GM23338 (cell line): ENCODE results near the gene DPH6.

ENCODE experiments used
- CREB1 ChIP-seq: fragments of 250-450 bp; sonication (Bioruptor Pico); IDR thresholded peaks from 2 replicates; pipeline ENCODE4 v1.5.0; 2020; ENCODE audit warnings: low read depth, mild to moderate bottlenecking, moderate library complexity
- CTCF ChIP-seq, 2 experiments: fragments of 200-600 bp in 1 of 2; sonication (generic) in 1 of 2; conservative IDR thresholded peaks; 2 replicates each; pipeline versions ENCODE4 v1.5.1 to v1.6.1; 2016 to 2017; ENCODE audit warnings: antibody characterized with exemption in 2 of 2, low read depth in 2 of 2, mild to moderate bottlenecking in 2 of 2, moderate library complexity in 1 of 2
- EZH2 ChIP-seq: fragments of 200-600 bp; sonication (generic); IDR thresholded peaks from one replicate; pipeline ENCODE4 v1.8.0; 2017; ENCODE audit warnings: antibody characterized with exemption, mild to moderate bottlenecking, low read depth; ENCODE audit not compliant: unreplicated experiment
- POLR2AphosphoS5 ChIP-seq: IDR thresholded peaks from 2 replicates; pipeline ENCODE4 v1.6.1; 2016; ENCODE audit warnings: antibody characterized with exemption, low read depth
- ZNF114 ChIP-seq: fragments of 250-450 bp; sonication (Bioruptor Pico); IDR thresholded peaks from 2 replicates; pipeline ENCODE4 v1.5.0; 2020; ENCODE audit warnings: mild to moderate bottlenecking, moderate library complexity
- TF ChIP-seq, protein P1 (sequence below): IDR thresholded peaks from one replicate; pipeline ENCODE4 v1.6.1; 2018; ENCODE audit warnings: antibody characterized with exemption; ENCODE audit not compliant: unreplicated experiment

GRCh38 chr15:35490511-35490910 lies 55.5 kb downstream of the DPH6 start:
- TF ChIP-seq CTCF (conservative IDR thresholded peaks at IDR 0.05; ENCODE audit: low read depth in 2 of 2) (no peak), EZH2 (no peak), POLR2AphosphoS5 (no peak), CREB1 (CRISPR knock-in tag) (no peak), ZNF114 (CRISPR knock-in tag) (no peak)
- TF ChIP-seq, protein P1, sequence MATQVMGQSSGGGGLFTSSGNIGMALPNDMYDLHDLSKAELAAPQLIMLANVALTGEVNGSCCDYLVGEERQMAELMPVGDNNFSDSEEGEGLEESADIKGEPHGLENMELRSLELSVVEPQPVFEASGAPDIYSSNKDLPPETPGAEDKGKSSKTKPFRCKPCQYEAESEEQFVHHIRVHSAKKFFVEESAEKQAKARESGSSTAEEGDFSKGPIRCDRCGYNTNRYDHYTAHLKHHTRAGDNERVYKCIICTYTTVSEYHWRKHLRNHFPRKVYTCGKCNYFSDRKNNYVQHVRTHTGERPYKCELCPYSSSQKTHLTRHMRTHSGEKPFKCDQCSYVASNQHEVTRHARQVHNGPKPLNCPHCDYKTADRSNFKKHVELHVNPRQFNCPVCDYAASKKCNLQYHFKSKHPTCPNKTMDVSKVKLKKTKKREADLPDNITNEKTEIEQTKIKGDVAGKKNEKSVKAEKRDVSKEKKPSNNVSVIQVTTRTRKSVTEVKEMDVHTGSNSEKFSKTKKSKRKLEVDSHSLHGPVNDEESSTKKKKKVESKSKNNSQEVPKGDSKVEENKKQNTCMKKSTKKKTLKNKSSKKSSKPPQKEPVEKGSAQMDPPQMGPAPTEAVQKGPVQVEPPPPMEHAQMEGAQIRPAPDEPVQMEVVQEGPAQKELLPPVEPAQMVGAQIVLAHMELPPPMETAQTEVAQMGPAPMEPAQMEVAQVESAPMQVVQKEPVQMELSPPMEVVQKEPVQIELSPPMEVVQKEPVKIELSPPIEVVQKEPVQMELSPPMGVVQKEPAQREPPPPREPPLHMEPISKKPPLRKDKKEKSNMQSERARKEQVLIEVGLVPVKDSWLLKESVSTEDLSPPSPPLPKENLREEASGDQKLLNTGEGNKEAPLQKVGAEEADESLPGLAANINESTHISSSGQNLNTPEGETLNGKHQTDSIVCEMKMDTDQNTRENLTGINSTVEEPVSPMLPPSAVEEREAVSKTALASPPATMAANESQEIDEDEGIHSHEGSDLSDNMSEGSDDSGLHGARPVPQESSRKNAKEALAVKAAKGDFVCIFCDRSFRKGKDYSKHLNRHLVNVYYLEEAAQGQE, result no peak
